IMR-90 (cell line): ENCODE measurements around the gene CYSRT1. TPM values are rescaled to one million over a fixed set of nuclear protein-coding genes. Genes with fewer than 3 reads are reported as not detected.
A peak's percentile ranks its signal among the peaks of the same experiment; 100 is the strongest.

Experiments used
- ATAC-seq: fragments of 200-7000 bp; cut with Tn5 transposase; 2 replicates; pipeline ENCODE4 v1.9.1; 2020; ENCODE audit warnings: low read depth, mild to moderate bottlenecking, moderate library complexity
- BruUV-seq: library from RNA; stranded (reverse); fragments of 400-500 nt; replicated peaks from 2 replicates; lab custom pipeline; 2021; lab: Mats Ljungman, UMichigan
- CTCF ChIA-PET: fragments of 300-600 bp; formaldehyde crosslinking; extraction: SDS; loops from one replicate; lab custom pipeline; 2021; ENCODE audit warnings: antibody characterized with exemption; lab: Yijun Ruan, JAX
- POLR2A ChIA-PET: fragments of 300-600 bp; sonication (Branson Sonifier 250); formaldehyde crosslinking; loops from one replicate; lab custom pipeline; 2022; ENCODE audit warnings: antibody characterized with exemption; ENCODE audit not compliant: unreplicated experiment; lab: Charles Lee
- DNase-seq: peaks from one replicate; pipeline ENCODE4 v3.0.0; 2013
- H2AFZ ChIP-seq: replicated peaks from 2 replicates; pipeline ENCODE3; 2013; ENCODE audit warnings: low read length, mild to moderate bottlenecking; ENCODE audit not compliant: poor library complexity
- H2AK5ac ChIP-seq: 2 replicates; pipeline ENCODE4 v1.6.1; 2013; ENCODE audit warnings: low read depth, low read length, inconsistent platforms
- H2AK9ac ChIP-seq: replicated peaks from 2 replicates; pipeline ENCODE3; 2013; ENCODE audit warnings: mild to moderate bottlenecking, low read depth, low read length, moderate library complexity; ENCODE audit not compliant: poor library complexity
- H2BK120ac ChIP-seq: 2 replicates; pipeline ENCODE4 v1.6.1; 2013; ENCODE audit warnings: low read depth, low read length, inconsistent platforms
- H2BK15ac ChIP-seq: 3 replicates; pipeline ENCODE4 v1.6.1; 2013; ENCODE audit warnings: low read depth, low read length, inconsistent platforms
- H2BK20ac ChIP-seq: 2 replicates; pipeline ENCODE4 v1.6.1; 2013; ENCODE audit warnings: low read depth, mild to moderate bottlenecking, inconsistent platforms, low read length, moderate library complexity
- H2BK5ac ChIP-seq: 2 replicates; pipeline ENCODE4 v1.6.1; 2013; ENCODE audit warnings: mild to moderate bottlenecking, low read depth, low read length, inconsistent platforms; ENCODE audit not compliant: poor library complexity, severe bottlenecking
- H3K14ac ChIP-seq: replicated peaks from 2 replicates; pipeline ENCODE4 v1.6.1; 2013; ENCODE audit warnings: low read depth, low read length, inconsistent platforms
- H3K18ac ChIP-seq: 2 replicates; pipeline ENCODE4 v1.6.1; 2013; ENCODE audit warnings: low read depth, low read length, control low read depth
- H3K23ac ChIP-seq: 2 replicates; pipeline ENCODE4 v1.6.1; 2013; ENCODE audit warnings: low read depth, low read length, inconsistent platforms
- H3K27ac ChIP-seq: 2 replicates; pipeline ENCODE4 v1.5.1; 2013; ENCODE audit warnings: mild to moderate bottlenecking, control low read depth, low read length; ENCODE audit not compliant: insufficient read depth
- H3K27me3 ChIP-seq: 2 replicates; pipeline ENCODE4 v1.6.1; 2013; ENCODE audit warnings: low read length; ENCODE audit not compliant: control insufficient read depth, insufficient read depth
- H3K36me3 ChIP-seq: 2 replicates; pipeline ENCODE4 v1.6.1; 2013; ENCODE audit warnings: low read length, mixed read lengths; ENCODE audit not compliant: control insufficient read depth, insufficient read depth
- H3K4ac ChIP-seq: 2 replicates; pipeline ENCODE4 v1.6.1; 2013; ENCODE audit warnings: low read depth, low read length, inconsistent platforms
- H3K4me1 ChIP-seq: 2 replicates; pipeline ENCODE4 v1.6.1; 2013; ENCODE audit warnings: low read length, mixed read lengths; ENCODE audit not compliant: control insufficient read depth, insufficient read depth
- H3K4me2 ChIP-seq: 2 replicates; pipeline ENCODE4 v1.6.1; 2013; ENCODE audit warnings: low read depth, mild to moderate bottlenecking, control low read depth, low read length, moderate library complexity
- H3K4me3 ChIP-seq: 2 replicates; pipeline ENCODE4 v1.5.1; 2013; ENCODE audit warnings: low read depth, mild to moderate bottlenecking, control low read depth, low read length, moderate library complexity; ENCODE audit not compliant: insufficient read depth
- H3K56ac ChIP-seq: 2 replicates; pipeline ENCODE4 v1.6.1; 2013; ENCODE audit warnings: low read length, inconsistent platforms; ENCODE audit not compliant: insufficient read depth; ENCODE audit errors: extremely low read depth
- H3K79me1 ChIP-seq, 2 experiments: 2 replicates each; pipeline ENCODE4 v1.6.1; 2013; ENCODE audit warnings: low read length in 2 of 2, inconsistent platforms in 1 of 2, low read depth in 1 of 2
- H3K9ac ChIP-seq: 2 replicates; pipeline ENCODE4 v1.6.1; 2013; ENCODE audit warnings: low read depth, low read length, control low read depth
- H3K9me1 ChIP-seq: 2 replicates; pipeline ENCODE4 v1.6.1; 2013; ENCODE audit warnings: low read length, inconsistent platforms; ENCODE audit not compliant: insufficient read depth
- H3K9me3 ChIP-seq: 2 replicates; pipeline ENCODE4 v1.6.1; 2013; ENCODE audit warnings: low read length; ENCODE audit not compliant: control insufficient read depth, insufficient read depth
- H4K20me1 ChIP-seq: 2 replicates; pipeline ENCODE4 v1.6.1; 2013; ENCODE audit warnings: low read length, inconsistent platforms; ENCODE audit not compliant: insufficient read depth
- H4K5ac ChIP-seq: 2 replicates; pipeline ENCODE4 v1.6.1; 2013; ENCODE audit warnings: mild to moderate bottlenecking, low read depth, low read length, control low read depth
- H4K8ac ChIP-seq, 2 experiments: 2 replicates each; pipeline ENCODE4 v1.6.1; 2013; ENCODE audit warnings: low read depth in 2 of 2, low read length in 2 of 2, control low read depth in 1 of 2, inconsistent platforms in 1 of 2
- H4K91ac ChIP-seq: 2 replicates; pipeline ENCODE4 v1.6.1; 2013; ENCODE audit warnings: low read depth, low read length, inconsistent platforms; ENCODE audit not compliant: insufficient read depth
- CTCF ChIP-seq: conservative IDR thresholded peaks from 2 replicates; pipeline ENCODE4 v1.5.1; 2012; ENCODE audit warnings: mild to moderate bottlenecking, low read depth, low read length, improper control_type of control experiment
- MAFK ChIP-seq: IDR thresholded peaks from 2 replicates; pipeline ENCODE4 v1.6.1; 2012; ENCODE audit warnings: low read depth, low read length, improper control_type of control experiment
- WGBS, 2 experiments: methylation state at CpG; one replicate each; pipeline versions ENCODE4 v1.1.5 to v1.1.7; 2013; ENCODE audit warnings: missing lambda C conversion rate in 2 of 2; ENCODE audit not compliant: insufficient read length in 1 of 2; ENCODE audit errors: extremely low coverage in 2 of 2; 5-methylcytosine and 5-hydroxymethylcytosine counted together
- dilution Hi-C: fragments of 300-500 bp; cut with HindIII; formaldehyde crosslinking; loops from one replicate; pipeline ENCODE4 v1.14.3; 2018; ENCODE audit warnings: low sequenced_read_pairs; ENCODE audit not compliant: unreplicated experiment
- in situ Hi-C: fragments of 300-500 bp; cut with MboI; formaldehyde crosslinking; loops from 3 replicates; pipeline ENCODE4 v1.14.3; 2019; ENCODE audit warnings: low sequenced_read_pairs, inconsistent platforms, mixed read lengths
- intact Hi-C: fragments of 100-400 bp; cut with micrococcal nuclease; formaldehyde crosslinking; loops from 2 replicates; pipeline ENCODE4 v1.10.0; 2022
- polyA plus RNA-seq, 3 experiments: library from polyadenylated mRNA; depleted of rRNA; stranded (reverse); fragments of >200 nt; gene quantifications; 2 replicates each; pipeline ENCODE4 v1.2.3, GENCODE V29; 2012; ENCODE audit warnings: low replicate concordance in 1 of 3
- total RNA-seq: library from RNA; depleted of rRNA; stranded (reverse); fragments of >200 nt; gene quantifications from 2 replicates; pipeline ENCODE4 v1.2.3, GENCODE V29; 2012

The CYSRT1 gene
- total and polyA plus RNA-seq, 2 of the 4 experiments (the other 2 are of a cell fraction): 0.18 to 0.84 TPM

DNA sequence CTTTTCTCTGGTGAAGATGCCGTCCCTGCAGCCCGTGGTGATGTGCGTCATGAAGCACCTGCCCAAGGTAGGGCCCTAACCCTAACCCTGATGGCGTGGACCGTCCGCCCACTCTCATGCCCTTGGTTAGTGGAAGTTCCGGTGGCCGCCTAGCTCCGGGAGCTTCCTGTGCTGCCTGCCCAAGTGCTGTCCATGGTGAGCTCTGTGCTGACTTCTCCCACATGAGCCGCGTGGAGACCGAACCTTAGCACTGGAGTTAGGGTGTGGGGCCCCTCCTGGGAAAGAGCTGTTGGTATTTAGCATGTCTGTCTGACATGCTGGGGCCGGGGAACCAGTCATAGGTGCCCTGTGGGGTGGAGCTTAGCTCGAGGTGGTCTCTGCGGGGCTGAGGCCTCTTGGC lies 31.4 kb downstream of the CYSRT1 start:
- WGBS, 2 experiments: 96% methylated on average over 9 of the region's 15 CpGs; no CpG with 5 or more reads in 1 of the 2 experiments
- Histone ChIP-seq H2AFZ (no peak overlapping the region), H4K20me1 (peaks cover 11% of the 10 kb centered on the region), H4K91ac (no peak overlapping the region), H3K23ac (no peak overlapping the region), H3K18ac (no peak overlapping the region), H2BK15ac (no peak overlapping the region), H3K9me3 (no peaks in the 10 kb centered on the region), H2BK20ac (no peak overlapping the region), H3K79me1 (peaks cover 15 to 37% of the 10 kb centered on the region in 2 experiments), H4K5ac (no peak overlapping the region), H3K4me1 (peaks cover 11% of the 10 kb centered on the region), H3K27ac (no peak overlapping the region), H3K56ac (no peak overlapping the region), H3K9me1 (no peaks in the 10 kb centered on the region), H3K4me2 (peak overlapping the region; percentile 97), H3K36me3 (peaks cover 22% of the 10 kb centered on the region), H2AK9ac (peak overlapping the region; percentile 98), H3K4ac (peak overlapping the region; percentile 63; the same call in 1 of the 2 replicates), H3K9ac (peak overlapping the region; percentile 85; the same call in 1 of the 2 replicates), H3K27me3 (no peaks in the 10 kb centered on the region), H2BK120ac (no peak overlapping the region), H2BK5ac (no peak overlapping the region), H3K14ac (no peak overlapping the region), H2AK5ac (peak overlapping the region; percentile 72; the same call in 1 of the 2 replicates), H4K8ac (no peak overlapping the region; a peak in 1 of 4 replicates), H3K4me3 (peak overlapping the region; percentile 96)
- DNase-seq (no peak), ATAC-seq (no peak)
- ChIA-PET CTCF (no interaction called here), POLR2A (interaction anchor here (0.5 kb wide), 1 partner anchor 20 kb away, joined by 3 read pairs; no protein-coding TSS in a partner anchor)
- dilution Hi-C loops: no loop called here
- BruUV-seq: no TSS peak
- intact Hi-C loops: no loop called here
- in situ Hi-C loops: no loop called here
- TF ChIP-seq CTCF (no peak), MAFK (no peak)
